Measurements from ENCODE around the gene PHACTR1.

Gene PHACTR1

DNA sequence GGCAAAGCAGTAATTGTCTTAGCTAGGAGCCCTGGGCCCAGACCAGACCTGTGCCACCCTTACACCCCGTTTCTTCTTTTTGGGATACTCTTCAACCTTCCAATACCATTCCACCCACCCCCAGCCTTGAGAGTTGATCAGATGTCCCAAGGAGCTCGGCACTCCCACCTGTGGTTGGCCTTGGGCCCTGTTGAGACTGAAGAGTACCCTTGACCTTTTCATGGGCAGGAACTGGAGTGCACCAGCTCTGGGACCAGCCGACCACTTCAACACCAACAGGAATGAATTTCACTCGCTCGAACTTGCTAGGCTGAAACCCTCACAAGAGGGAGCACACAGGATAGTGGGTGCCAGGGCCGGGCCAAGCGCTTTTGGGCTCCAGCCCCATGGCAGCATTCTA lies 273.6 kb downstream of the PHACTR1 start:
- no peak for DNase-seq (ENCODE audit: low read depth in 2 of 2)

DNA sequence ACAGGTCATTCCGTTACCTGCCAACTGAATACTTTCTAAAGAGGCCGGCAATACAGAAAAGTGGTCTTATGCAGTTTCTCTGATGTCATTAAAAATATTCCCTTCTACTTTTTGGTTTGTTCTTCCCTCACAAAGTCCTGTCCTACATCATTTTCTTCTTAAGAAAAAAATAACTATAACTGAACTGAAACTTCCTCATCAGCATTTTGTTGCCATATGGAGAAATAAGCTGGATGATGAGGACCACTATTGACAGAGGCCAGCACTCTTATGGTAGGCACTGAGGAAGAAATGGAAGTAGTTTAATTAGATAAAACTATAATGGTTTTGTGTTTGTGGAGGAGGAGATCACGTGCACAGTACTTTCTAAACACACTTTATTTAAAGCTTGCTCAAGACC lies 274.9 kb downstream of the PHACTR1 start:
- no peak for DNase-seq (ENCODE audit: low read depth in 2 of 2)

DNA sequence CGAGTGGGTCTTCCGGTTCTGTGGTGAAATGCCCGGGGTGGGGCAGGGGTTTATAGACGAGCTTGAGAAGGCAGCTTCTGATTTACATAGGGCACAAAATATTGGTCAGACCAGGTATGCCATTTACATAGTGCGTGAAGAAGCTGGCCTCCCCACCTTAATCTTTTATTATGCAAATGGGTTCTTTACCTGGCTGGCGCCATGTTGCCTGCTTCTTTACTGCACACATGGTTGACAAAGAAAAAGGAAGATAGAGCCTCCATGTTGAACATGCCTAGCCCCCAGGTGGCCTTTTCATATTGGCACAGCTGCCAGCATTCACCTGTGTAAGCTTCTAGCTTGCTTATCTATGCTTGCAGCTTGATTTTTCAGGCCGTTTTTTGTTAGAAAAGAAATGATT lies 276.2 kb downstream of the PHACTR1 start:
- DNase-seq (ENCODE audit: low read depth in 2 of 2): no peak

DNA sequence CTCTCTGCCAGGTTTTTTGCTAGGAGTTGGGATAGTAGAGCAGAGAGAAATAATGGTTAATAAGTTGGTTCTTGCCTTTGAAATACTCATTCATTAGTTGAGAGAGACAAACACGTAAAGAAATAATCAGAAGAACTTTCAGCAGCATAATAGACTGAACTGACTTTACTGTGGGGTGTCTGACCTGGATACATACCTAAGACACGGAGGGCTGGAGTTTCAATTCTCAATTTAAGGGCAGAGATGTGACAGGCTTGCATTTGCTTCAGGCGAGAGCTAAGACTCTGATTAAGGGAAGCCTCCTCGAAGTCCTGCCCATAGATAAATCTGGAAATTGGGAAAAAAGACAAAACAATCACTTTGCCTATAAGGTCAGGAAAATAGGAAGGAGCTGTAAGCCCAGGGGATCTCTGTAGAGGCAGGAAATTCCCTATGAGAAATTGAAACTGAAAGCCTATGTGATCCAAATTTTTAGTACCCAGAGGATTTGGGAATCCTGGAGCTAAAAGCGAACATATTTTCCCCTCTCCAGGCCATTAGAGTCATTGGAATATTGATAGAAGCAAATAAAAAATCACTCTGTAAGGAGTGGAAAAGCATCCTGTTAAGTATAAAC lies 276.8 kb downstream of the PHACTR1 start:
- DNase-seq (ENCODE audit: low read depth in 2 of 2): no peak

DNA sequence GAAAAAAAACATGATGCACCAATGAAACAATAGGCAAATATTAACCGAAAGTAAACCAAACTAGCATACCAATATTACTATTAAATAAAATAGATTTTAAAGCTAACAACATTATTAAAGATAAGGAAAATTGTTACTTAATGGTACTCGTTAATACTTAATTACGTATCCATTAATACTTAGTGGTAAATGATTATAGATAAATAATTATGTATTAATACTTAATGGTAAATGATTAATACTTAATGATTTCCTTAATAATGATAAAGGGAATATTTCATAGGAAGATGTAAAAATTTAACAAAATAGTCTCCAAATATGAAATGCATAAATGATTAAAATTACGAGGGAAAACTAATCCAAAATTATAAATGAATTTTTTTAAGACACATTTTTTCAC lies 278.9 kb downstream of the PHACTR1 start:
- DNase-seq (ENCODE audit: low read depth in 2 of 2): no peak

DNA sequence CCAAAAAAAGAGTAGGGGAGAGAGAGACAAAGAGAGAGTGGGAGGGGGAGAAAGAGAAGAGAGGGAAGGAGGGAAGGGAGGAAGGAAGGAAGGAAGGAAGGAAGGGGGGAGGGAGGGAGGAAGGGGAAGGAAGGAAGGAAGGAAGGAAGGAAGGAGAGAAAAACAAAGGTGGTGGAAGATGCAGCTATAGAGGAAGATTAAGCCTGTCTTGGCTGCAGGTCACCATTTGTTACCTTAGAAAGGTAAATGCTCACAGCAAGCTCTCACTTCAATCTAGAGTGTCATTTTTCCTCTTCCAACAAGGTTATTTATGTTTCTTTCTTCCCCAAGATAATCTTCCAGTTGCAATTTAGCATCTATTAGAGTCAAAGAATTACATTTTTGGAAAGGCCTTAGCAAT lies 284.0 kb downstream of the PHACTR1 start:
- no peak for DNase-seq (ENCODE audit: low read depth in 2 of 2)

DNA sequence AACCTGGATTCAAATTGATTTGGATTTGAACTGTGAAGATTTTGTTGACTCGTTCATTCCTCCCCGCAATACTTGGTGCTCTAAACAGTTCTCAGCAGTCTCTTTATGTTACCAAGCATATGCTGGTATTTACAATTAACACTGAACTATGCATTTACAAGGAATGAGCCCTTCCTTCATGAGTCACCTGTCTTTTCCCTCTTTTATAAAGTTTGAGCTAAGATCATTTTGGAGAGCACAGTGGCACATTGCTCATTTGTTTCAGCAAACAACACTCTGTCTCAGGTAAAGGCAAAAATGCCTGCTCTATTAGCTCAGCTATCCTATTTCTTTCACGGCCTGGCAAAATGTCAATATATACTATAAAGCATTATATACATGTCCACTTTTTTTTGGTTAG lies 285.4 kb downstream of the PHACTR1 start:
- no peak for DNase-seq (ENCODE audit: low read depth in 2 of 2)

DNA sequence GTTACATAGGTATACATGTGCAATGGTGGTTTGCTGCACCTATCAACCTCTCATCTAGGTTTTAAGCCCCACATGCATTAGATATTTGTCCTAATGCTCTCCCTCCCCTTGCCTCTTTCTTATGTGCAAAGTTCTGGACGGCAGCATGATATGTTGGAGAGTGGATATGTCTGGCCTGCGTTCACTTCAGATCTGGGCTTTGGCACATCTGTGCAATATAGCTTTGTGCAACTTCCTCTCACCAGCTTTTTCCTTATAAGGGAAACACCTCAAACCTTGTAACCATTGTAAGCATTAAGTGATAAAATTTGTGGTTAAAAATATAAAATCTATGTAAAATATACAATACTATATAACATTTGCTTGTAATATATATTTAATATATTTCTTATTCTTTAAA lies 288.0 kb downstream of the PHACTR1 start:
- DNase-seq (ENCODE audit: low read depth in 2 of 2): no peak

DNA sequence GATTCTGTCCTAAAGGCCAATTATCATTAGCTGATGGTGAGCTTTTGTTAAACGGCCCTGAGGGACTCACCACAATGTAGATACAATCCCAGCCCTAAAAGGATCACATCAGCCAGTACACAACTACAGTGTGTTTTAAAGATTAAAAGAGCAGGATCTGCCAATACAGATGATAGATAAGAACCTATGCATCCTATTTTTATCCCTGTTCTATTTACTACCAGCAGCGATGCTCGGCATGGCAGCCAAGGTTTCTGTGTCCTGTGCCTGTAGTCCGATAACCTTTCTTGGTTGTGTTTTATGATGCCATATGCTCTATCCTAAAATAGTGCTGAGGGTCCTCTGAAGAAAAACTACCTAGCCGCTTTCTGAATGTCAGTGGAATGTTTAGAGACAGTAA lies 289.4 kb downstream of the PHACTR1 start:
- no peak for DNase-seq (ENCODE audit: low read depth in 2 of 2)

DNA sequence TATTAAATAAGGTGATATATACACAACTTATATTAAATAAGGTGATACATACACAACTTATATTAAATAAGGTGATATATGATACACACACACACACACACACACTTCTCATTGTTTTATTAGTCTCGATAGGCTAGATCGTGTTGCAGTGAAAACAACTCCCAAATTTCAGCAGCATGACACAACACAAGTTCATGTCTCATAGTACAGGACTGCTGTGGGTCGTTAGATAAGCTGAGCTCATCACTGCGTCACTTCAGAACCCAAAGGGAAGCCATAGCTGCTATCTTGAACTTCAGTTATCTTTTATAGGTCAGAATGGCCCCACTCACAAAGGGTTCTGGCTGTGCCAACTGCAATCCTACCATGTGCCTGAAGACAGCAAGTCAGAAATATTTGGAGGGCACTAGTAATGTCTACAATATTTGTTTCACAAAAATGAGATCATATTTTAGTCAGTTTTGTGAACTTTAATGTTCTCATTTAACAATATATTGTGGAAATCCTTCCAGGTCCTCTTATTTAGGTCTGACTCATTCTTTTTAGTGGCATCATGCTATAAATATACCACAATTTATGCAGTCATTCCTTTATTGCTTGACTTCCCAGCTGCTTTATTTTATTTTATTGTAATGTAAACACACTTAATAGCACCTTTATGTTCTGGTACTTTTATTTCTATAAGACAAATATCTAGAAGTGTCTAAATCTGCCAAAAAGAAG lies 290.2 kb downstream of the PHACTR1 start:
- DNase-seq (ENCODE audit: low read depth in 2 of 2): no peak

DNA sequence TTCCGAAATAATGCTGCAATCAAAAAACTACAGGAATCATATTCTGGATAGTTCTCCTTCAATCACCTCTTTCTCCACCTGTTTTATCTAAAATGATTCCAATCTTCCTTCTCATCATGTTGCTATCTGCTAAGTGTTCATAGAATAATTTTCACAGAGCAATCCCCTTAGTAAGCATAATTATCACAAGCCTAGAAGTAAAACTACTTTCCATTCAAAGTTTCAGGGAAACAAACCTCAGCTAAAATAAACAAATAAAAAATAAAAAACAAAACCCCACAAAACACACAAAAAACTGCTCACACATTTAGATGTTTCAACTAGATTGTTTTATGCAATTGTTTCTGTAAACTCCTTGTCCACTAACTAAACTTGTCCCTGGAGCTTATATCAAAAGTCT lies 291.2 kb downstream of the PHACTR1 start:
- no peak for DNase-seq (ENCODE audit: low read depth in 2 of 2)

DNA sequence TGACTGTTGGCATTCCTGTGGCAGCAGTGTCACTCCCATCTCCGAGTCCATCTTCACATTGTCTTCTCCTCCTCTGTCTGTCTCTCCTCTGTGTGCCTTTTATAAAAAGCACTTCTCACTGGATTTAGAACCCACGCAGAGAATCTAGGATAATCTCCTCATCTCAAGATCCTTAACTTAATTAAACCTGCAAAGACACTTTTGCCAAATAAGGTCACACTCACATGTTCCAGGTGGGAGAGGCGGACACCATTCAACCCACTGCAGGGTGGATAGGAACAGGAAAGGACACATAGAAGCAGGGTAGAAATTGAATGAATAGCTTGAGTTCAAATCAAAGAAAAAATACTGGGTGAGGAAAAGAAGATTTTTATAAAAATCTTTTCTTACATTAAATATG lies 292.5 kb downstream of the PHACTR1 start:
- DNase-seq (ENCODE audit: low read depth in 2 of 2): no peak

DNA sequence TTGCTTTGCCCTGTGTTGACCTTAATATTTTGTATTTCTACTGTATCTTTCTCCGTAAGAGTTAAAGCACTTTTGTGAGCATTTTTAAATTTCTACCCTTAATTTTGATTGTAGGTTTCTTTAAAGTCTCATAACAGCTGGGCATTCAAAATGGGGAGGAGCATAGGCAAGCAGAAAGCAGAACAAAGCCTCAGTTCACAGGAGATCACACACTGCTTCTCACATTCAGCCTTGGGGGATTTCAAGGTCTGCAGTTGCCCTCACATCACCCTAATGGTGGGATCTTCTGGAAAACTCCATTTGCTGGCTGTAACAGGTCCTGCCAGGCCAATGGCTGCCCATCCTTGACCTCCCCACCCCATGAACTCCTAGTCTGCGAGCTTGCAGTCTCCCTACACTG lies 292.9 kb downstream of the PHACTR1 start:
- no peak for DNase-seq (ENCODE audit: low read depth in 2 of 2)

DNA sequence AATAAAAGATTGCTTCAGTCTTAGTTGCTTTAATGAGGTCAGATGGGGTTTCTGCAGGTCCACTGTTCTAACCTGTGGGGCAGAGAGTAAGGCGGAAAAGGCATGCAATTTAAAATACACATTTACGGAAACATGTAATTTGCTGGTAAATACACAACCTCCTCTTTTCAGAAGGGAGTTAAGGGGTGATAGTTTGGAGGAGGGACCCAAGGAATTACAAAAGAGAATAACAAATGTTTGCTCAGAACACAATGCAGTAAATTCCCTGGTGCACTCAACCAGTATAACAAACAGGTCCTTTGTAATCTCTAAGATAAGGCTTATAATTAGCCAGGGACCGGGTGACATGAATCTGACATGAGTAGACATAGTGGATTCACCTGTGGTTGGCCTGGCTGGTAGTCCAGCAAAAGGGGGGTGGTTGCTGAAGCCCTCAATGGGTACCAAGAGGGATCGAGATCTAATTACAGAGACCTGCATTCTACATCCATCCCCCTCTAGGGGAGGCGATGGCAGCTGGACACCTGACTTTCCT lies 295.1 kb downstream of the PHACTR1 start:
- no peak for DNase-seq (ENCODE audit: low read depth in 2 of 2)

DNA sequence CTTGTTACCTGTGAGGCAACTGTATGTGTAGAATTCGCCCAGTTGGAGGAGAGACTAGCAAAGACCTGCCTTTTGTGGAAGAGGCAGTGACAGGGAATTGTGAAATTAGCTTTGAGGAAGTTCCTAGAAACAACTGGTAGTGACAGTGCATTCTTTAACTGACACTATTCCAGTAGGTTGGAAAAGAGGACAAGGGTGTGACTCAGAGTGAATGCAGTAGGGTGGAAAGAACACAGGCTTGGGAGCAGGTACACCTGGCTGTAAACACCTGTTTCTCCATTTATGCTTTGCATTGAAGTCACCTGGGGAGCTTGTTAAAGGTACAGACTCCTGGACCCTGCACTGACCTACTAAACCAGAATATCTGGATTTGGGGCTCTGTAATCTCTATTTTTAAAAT lies 295.7 kb downstream of the PHACTR1 start:
- DNase-seq (ENCODE audit: low read depth in 2 of 2): no peak

DNA sequence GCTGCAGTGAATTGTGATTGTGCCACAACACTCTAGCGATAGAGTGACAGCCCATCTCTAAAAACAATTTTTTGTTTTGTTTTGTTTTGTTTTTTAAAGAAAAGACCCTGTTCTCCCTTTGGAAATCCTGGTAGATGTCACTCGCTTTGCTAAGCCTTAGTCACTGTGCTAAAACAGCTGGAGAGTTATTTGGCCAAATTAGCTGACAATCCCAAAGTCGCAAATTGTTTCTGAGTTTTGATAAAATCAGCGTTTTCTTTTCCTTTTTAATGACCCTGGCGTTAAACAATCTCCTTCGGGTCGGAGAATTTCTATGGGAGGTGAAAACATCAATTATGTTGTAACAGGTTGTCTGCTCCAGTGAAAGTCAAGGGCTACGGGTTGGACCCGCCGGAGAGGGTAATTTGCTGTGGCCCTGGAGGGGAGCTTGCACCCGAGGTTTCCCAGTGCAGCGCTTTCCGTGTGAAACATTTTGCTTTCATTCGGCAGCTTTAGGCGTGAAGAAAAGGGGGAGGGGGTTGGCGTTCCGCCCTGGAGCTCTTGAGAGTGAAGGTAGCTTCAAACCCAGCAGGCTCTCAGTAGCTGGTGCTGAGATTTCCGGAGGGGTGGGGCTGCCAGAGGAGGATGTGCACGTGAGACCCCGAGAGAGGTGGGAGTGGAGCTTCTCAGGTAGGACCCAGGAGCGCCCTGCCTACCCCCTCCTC lies 296.6 kb downstream of the PHACTR1 start:
- no peak for DNase-seq (ENCODE audit: low read depth in 2 of 2)

DNA sequence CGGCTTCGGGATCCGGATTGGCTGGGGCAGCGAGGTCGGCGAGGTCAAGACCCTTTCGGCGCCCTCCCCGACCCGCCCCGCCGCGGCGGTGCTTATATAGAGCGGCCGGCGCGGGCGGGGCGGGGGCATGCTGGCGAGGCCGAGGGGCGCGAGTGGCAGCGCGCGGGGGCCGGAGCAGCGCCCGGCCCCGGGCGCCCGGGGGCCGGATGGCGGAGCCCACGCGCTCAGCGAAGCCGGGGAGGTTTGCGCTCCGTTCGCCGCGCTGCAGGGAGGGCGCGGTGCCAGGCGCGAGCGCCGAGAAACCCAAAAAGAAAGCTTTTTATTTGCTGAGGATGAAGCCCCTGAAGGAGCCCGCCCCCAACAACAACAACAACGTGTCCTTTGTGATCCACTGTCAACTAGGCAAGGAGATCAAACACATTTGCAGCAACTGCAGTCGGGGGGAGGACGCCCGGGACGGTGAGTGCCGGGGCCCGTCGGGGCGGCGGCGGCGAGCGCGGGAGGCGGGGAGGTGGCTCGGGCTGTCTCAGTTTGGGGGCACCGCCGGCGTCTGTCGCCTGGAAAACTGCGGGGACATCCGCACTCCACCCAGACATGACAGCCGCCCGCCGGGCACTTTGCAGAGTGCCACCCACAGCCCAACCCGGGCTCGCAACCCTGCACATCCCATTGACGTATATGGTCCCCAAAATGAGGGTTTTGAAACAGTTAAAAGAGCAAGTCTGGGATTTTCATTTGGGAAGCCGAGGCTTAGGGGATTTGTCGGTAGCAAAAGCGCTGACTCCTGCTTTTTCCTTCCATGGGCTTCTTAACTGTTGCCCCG lies 297.3 kb downstream of the PHACTR1 start:
- DNase-seq (ENCODE audit: low read depth in 2 of 2): no peak

DNA sequence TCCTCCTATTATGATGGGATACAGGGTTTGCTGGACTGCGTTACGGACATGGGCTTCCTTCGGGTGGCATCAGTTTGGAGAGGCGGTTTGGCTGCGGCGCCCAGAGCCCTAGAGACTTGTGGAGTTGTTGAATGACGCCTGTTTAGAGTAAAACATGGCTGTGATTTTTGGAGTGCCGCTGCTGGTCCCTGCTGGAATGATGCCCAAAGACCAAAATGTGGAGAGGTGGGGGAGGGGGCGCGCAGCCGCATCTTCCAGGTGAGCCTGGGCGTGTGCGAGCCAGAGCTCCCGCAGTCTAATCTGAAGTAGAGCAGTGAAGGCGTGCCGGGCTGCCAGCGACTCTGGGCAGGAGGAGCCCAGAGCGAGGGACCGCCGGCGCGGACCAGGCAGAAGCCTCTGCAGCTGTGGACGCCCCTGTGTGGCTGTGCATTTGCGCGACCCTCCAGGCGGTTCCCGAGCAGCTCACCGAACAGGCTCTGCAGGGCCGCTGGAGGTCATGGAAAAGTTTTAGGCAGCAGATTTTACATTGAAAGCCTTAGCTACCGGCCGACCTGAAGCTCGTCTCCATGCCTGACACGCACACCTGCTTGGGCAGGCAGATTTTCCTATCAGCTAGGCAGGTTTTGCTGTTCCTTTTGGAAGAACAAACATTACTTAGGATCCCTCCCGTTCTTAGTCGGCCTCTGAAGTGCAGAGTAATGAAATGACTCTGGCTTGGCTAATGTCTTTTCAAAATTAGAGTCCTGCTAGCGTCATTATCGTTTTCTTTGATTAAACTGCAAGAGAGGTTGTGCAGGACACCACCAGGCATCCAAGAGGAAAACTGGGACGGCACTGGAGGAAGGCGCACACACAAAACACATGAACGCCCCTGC lies 298.2 kb downstream of the PHACTR1 start:
- DNase-seq (ENCODE audit: low read depth in 2 of 2): no peak

DNA sequence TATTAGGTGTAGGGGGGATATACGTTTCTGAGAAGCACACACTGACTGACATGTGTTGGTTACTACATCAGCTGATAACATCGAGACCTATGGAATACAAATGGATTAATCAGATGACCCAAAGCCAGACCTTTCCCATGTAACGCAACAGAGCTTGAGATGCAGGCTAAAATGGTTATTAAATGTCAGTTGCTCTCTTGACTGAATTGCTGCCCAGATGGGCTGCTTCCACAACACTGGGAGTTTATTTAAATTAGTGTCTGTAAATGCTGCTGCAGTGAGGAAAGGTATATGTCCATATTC lies 298.8 kb downstream of the PHACTR1 start:
- DNase-seq (ENCODE audit: low read depth in 2 of 2): no peak

DNA sequence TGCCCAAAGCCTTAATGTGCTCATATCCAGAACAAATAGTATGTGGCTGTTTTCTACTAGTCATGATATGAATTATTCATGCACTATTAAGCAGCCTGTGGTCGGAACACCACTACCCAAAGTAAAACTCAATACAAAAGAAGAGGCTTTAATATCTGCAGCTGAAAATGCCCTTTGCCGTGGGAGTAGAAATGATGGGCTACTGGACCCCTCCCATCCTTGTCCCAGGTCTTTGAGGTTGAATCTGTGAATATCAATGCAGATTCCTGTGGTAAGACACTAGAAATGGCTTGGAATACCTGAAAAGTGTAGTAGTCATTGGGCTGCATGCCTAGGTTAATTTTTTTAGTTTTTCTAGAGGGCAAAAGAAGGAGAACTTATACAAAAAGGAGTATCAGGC lies 308.0 kb downstream of the PHACTR1 start:
- DNase-seq (ENCODE audit: low read depth in 2 of 2): no peak

DNA sequence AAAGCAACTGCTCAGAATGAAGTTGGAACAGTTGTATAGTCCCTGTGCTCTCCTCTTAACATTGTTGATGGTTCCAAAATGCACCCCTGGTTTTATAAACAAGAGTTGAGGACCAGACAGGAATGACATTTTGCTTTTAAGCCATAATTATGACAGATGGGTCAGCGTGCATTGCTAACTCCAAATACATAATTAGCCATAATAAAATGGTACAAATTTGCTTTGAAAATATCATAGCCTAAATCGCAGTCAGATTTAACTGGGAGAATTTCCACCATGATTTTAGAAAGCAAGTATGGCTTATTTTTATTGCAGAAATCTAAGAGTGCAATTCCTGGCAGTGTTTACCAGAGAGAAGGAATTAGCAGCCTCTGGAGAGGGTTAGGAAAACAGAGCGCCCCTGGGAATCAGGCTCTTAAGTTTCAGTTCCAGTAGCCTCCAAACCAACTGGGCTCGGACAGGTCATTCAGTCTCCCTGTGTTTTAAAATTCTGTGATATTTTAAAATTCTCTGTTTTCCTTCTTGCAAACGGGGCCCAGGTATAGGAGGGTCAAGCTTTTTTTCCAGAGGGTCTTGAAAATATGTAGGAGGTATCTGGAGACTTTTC lies 309.4 kb downstream of the PHACTR1 start:
- no peak for DNase-seq (ENCODE audit: low read depth in 2 of 2)
